CD4-positive, alpha-beta T cell (primary cell): ENCODE results near the gene CYP4A22. TPM values are rescaled to one million over a fixed set of nuclear protein-coding genes. Genes with fewer than 3 reads are reported as not detected.
"Not testable (repeated sequence)": the region's sequence is repeated elsewhere in the genome, so short reads cannot be mapped to it uniquely, and the experiment has no call there.

Experiments used
- ATAC-seq: fragments of 200-7000 bp; cut with Tn5 transposase; one replicate; pipeline ENCODE4 v1.10.0; 2022; ENCODE audit warnings: mild to moderate bottlenecking; ENCODE audit not compliant: poor library complexity
- CTCF ChIA-PET: fragments of 350-600 bp; sonication (Branson Sonifier 250); formaldehyde crosslinking; loops from one replicate; lab custom pipeline; 2021; ENCODE audit warnings: antibody characterized with exemption, inconsistent platforms; lab: Charles Lee
- POLR2A ChIA-PET: fragments of 350-600 bp; sonication (Branson Sonifier 250); formaldehyde crosslinking; loops from one replicate; lab custom pipeline; 2021; ENCODE audit warnings: antibody characterized with exemption, inconsistent platforms; lab: Charles Lee
- DNase-seq, 14 experiments: peaks; one replicate each; pipeline ENCODE4 v3.0.0-alpha.2; 2013 to 2020; ENCODE audit warnings: mixed read lengths in 2 of 14
- H3K27ac ChIP-seq, 2 donors: one replicate each; pipeline versions ENCODE4 v1.5.1 to v1.7.0; 2013; ENCODE audit warnings: low read length in 2 of 2, low read depth in 1 of 2, mild to moderate bottlenecking in 1 of 2
- H3K27me3 ChIP-seq, 2 experiments: 1 replicate in 1 of 2; 2 replicates in 1 of 2; pipeline versions ENCODE4 v1.6.1 to v1.7.0; 2013; ENCODE audit warnings: low read length in 2 of 2, control low read depth in 1 of 2, mild to moderate bottlenecking in 1 of 2, moderate library complexity in 1 of 2; ENCODE audit not compliant: insufficient read depth in 2 of 2, control insufficient read depth in 1 of 2
- H3K36me3 ChIP-seq: one replicate; pipeline ENCODE4 v1.6.1; 2013; ENCODE audit warnings: low read length, control low read depth; ENCODE audit not compliant: insufficient read depth
- H3K4me1 ChIP-seq: one replicate; pipeline ENCODE4 v1.6.1; 2013; ENCODE audit warnings: low read length, control low read depth; ENCODE audit not compliant: insufficient read depth
- H3K4me3 ChIP-seq: one replicate; pipeline ENCODE4 v1.5.1; 2013; ENCODE audit warnings: mild to moderate bottlenecking, low read length, moderate library complexity
- H3K9me3 ChIP-seq, 2 experiments: 1 replicate in 1 of 2; 2 replicates in 1 of 2; pipeline versions ENCODE4 v1.6.1 to v1.7.0; 2013; ENCODE audit warnings: low read length in 2 of 2, mild to moderate bottlenecking in 2 of 2, control low read depth in 1 of 2, moderate library complexity in 1 of 2; ENCODE audit not compliant: control insufficient read depth in 1 of 2, insufficient read depth in 1 of 2
- H3K27ac Mint-ChIP-seq: one replicate; pipeline ENCODE4 v1.8.0; 2020; ENCODE audit warnings: mixed read lengths
- H3K27me3 Mint-ChIP-seq: one replicate; pipeline ENCODE4 v1.8.0; 2021; ENCODE audit warnings: mixed read lengths
- H3K36me3 Mint-ChIP-seq: one replicate; pipeline ENCODE4 v1.8.0; 2021; ENCODE audit warnings: low read depth, mixed read lengths
- H3K4me1 Mint-ChIP-seq: one replicate; pipeline ENCODE4 v1.8.0; 2021; ENCODE audit warnings: low read depth, mixed read lengths
- H3K4me3 Mint-ChIP-seq: one replicate; pipeline ENCODE4 v1.8.0; 2020; ENCODE audit warnings: mild to moderate bottlenecking, mixed read lengths
- H3K9me3 Mint-ChIP-seq: one replicate; pipeline ENCODE4 v1.8.0; 2020; ENCODE audit warnings: mixed read lengths
- intact Hi-C, 2 experiments: fragments of 100-400 bp; cut with DNase I in 1 of 2; cut with micrococcal nuclease in 1 of 2; formaldehyde crosslinking; loops; one replicate each; pipeline versions ENCODE4 v1.15.1 to v1.9.0; 2023 to 2025; cut with DNase I, micrococcal nuclease
- total RNA-seq, 174 experiments: library from RNA in 2 of 174; stranded (reverse) in 2 of 174; gene quantifications; one replicate each; pipeline ENCODE4 v1.2.3 and lab custom pipeline; 2021 to 2026
- TF ChIP-seq, protein P1 (sequence below): fragments of 200-600 bp; IDR thresholded peaks from one replicate; pipeline ENCODE4 v1.8.0; 2022; ENCODE audit warnings: antibody characterized with exemption, mild to moderate bottlenecking

Gene CYP4A22
- total RNA-seq, 2 experiments from 2014 or later = not detected

DNA sequence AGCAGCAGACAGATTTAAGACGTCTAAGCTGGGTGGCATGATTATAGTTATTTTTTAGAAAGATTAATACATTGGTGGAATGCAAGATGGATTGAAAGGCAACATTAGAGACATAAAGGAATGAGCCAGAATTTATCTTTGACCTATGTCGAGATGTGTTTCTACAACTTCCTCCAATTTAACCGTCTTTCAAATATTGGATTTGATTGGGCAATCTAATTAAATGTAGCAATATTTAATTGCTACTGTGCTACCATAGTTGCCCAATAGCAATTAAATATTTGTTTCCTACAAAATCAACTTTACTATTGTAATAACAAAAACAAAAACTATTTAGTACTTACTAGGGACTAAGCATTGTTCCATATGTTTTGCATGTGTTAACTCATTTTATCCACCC is 30.4 kb upstream of the CYP4A22 start:
- ChIA-PET POLR2A (no interaction called here), CTCF (no interaction called here)
- H3K27ac ChIP-seq = no peak overlapping the region
- Mint-ChIP-seq H3K4me3 (no peak overlapping the region), H3K27ac (no peak overlapping the region), H3K27me3 (peaks cover 41% of the 10 kb centered on the region), H3K36me3 (no peaks in the 10 kb centered on the region), H3K4me1 (no peaks in the 10 kb centered on the region), H3K9me3 (peaks cover 3% of the 10 kb centered on the region)
- H3K36me3 ChIP-seq = no peaks in the 10 kb centered on the region
- intact Hi-C loops = no loop called here
- DNase-seq (no peak), ATAC-seq (no peak)
- H3K9me3 ChIP-seq = peaks cover 12 to 19% of the 10 kb centered on the region in 2 experiments
- no peaks in the 10 kb centered on the region for H3K4me1 ChIP-seq
- H3K27me3 ChIP-seq = peaks cover 3% of the 10 kb centered on the region in 2 experiments
- TF ChIP-seq, protein P1, sequence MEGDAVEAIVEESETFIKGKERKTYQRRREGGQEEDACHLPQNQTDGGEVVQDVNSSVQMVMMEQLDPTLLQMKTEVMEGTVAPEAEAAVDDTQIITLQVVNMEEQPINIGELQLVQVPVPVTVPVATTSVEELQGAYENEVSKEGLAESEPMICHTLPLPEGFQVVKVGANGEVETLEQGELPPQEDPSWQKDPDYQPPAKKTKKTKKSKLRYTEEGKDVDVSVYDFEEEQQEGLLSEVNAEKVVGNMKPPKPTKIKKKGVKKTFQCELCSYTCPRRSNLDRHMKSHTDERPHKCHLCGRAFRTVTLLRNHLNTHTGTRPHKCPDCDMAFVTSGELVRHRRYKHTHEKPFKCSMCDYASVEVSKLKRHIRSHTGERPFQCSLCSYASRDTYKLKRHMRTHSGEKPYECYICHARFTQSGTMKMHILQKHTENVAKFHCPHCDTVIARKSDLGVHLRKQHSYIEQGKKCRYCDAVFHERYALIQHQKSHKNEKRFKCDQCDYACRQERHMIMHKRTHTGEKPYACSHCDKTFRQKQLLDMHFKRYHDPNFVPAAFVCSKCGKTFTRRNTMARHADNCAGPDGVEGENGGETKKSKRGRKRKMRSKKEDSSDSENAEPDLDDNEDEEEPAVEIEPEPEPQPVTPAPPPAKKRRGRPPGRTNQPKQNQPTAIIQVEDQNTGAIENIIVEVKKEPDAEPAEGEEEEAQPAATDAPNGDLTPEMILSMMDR = no peak
- H3K4me3 ChIP-seq = no peak overlapping the region

DNA sequence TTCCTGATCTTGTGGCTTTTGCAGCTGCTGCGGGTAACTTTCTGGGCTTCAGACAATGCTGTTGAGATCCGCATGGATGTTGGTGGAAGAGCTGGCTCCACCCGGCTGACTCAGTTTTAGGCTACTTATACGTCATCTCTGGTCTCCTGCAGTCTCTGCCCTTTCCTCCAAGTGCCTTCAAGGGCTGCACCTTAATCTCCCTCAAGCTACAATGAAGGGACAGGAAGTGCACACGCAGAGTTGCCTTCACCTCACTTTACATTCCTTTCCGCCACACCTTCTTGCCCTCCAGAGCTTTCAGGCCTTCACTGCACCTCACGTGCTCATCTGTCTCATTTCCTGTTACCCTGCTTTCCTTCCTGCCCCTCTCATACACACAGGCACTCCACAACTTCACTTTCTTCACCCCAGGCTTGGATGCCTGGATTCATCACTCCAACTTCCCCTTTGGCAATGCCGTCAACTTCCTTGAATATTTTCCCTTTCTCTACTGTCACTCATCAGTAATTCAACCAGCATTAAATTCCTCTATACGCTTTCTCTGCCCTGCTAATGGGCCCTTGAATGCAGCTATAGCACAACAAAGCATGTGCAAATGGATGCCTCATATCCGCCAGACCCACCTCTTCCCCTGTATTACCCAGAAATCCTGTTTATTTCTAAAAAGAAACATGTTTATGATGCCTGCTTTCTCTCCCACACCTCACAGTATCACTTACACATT is 29.2 kb upstream of the CYP4A22 start:
- CTCF ChIA-PET, intact Hi-C loops, POLR2A ChIA-PET, H3K27ac Mint-ChIP-seq, H3K4me1 ChIP-seq, H3K4me3 ChIP-seq, H3K4me3 Mint-ChIP-seq, H3K36me3 Mint-ChIP-seq, H3K27ac ChIP-seq, H3K4me1 Mint-ChIP-seq, H3K36me3 ChIP-seq, H3K9me3 Mint-ChIP-seq, H3K27me3 ChIP-seq: not testable (repeated sequence)
- ATAC-seq (peak; percentile 54), DNase-seq (peak in 1 of 14 experiments; percentile 14)
- peaks cover 6 to 19% of the 10 kb centered on the region in 2 experiments for H3K9me3 ChIP-seq
- H3K27me3 Mint-ChIP-seq = peaks cover 38% of the 10 kb centered on the region

DNA sequence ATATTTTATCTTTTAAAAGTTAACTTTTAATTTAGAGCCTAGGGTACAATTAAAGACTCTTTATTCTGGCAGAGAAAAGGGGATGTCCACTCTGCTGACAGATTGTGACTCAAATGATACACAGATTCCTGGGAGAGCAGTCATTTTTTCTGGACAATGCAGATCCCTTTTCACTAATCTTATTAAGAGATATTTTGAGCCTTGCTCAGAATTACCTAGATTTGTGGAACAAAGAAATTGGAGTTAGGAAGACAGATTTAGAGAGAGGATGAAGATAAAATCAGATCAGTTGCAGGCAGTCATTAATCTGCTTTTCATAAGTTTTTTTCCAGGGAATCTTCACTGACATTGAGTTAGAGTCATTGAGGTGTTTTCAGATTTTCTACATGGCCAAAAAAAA is 27.8 kb upstream of the CYP4A22 start:
- H3K36me3 Mint-ChIP-seq, H3K27ac Mint-ChIP-seq, H3K9me3 Mint-ChIP-seq, H3K9me3 ChIP-seq, CTCF ChIA-PET, H3K4me1 Mint-ChIP-seq, H3K36me3 ChIP-seq, H3K4me3 Mint-ChIP-seq, H3K4me3 ChIP-seq, H3K4me1 ChIP-seq, POLR2A ChIA-PET, H3K27ac ChIP-seq, intact Hi-C loops, H3K27me3 ChIP-seq, DNase-seq, ATAC-seq: not testable (repeated sequence)
- H3K27me3 Mint-ChIP-seq = peaks cover 42% of the 10 kb centered on the region

DNA sequence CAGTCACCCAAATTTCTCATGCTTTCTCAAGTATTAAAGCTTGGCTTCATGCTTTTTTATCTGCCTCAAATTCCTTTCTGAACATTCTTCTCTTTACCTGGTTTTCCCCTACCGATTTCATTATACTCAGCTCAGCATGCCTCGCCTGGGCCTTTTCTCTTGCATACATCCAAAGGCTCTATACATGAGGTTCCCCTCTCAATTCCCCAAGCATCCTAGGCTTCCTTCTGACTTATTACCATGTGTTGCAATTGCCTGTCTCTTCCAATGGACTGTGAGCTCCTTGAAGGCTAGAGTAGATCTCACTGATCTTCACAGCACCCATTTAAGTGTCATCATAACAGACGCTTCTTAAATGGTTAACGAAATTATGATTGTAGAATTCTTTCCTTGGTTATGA is 24.1 kb upstream of the CYP4A22 start:
- Histone ChIP-seq H3K4me3 (no peak overlapping the region), H3K4me1 (no peaks in the 10 kb centered on the region), H3K27me3 (peaks cover 0 to 3% of the 10 kb centered on the region in 2 experiments), H3K36me3 (no peaks in the 10 kb centered on the region), H3K27ac (no peak overlapping the region), H3K9me3 (no peaks in the 10 kb centered on the region)
- Mint-ChIP-seq H3K27ac (no peak overlapping the region), H3K4me3 (no peak overlapping the region), H3K4me1 (no peaks in the 10 kb centered on the region), H3K9me3 (peaks cover 3% of the 10 kb centered on the region), H3K36me3 (no peaks in the 10 kb centered on the region), H3K27me3 (peaks cover 48% of the 10 kb centered on the region)
- ChIA-PET POLR2A (no interaction called here), CTCF (no interaction called here)
- intact Hi-C loops = no loop called here
- TF ChIP-seq, protein P1 = no peak
- ATAC-seq = no peak
- no peak for DNase-seq

DNA sequence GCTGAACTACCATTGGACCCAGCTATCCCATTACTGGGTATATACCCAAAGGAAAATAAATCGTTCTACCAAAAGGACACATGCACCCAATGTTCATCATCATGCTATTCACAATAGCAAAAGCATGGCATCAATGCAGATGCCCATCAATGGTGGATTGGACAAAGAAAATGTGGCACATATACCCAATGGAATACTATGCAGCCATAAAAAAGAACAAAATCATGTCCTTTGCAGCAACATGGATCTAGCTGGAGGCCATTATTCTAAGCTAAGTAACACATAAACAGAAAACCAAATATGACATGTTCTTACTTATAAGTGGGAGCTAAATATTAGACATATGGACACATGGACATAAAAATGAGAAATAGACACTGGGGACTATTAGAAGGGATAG is 16.2 kb upstream of the CYP4A22 start:
- H3K27me3 ChIP-seq, CTCF ChIA-PET, intact Hi-C loops, H3K36me3 Mint-ChIP-seq, H3K36me3 ChIP-seq, ATAC-seq, H3K9me3 Mint-ChIP-seq, H3K4me3 Mint-ChIP-seq, H3K9me3 ChIP-seq, H3K4me1 Mint-ChIP-seq, H3K27ac ChIP-seq, POLR2A ChIA-PET, H3K27ac Mint-ChIP-seq, DNase-seq, H3K4me3 ChIP-seq, H3K4me1 ChIP-seq: not testable (repeated sequence)
- peaks cover 23% of the 10 kb centered on the region for H3K27me3 Mint-ChIP-seq

GRCh38 chr1:47124834-47125233 is 12.4 kb upstream of the CYP4A22 start:
- H3K27me3 ChIP-seq, H3K9me3 Mint-ChIP-seq, H3K27ac Mint-ChIP-seq, H3K4me1 ChIP-seq, DNase-seq, H3K36me3 ChIP-seq, intact Hi-C loops, CTCF ChIA-PET, POLR2A ChIA-PET, H3K9me3 ChIP-seq, ATAC-seq, H3K4me1 Mint-ChIP-seq, H3K4me3 ChIP-seq, H3K4me3 Mint-ChIP-seq, H3K27ac ChIP-seq, H3K36me3 Mint-ChIP-seq: not testable (repeated sequence)
- peaks cover 17% of the 10 kb centered on the region for H3K27me3 Mint-ChIP-seq
